Measurements from ENCODE around the gene ZRSR2. TPM values are rescaled to one million over a fixed set of nuclear protein-coding genes. Genes with fewer than 3 reads are reported as not detected.

Gene ZRSR2
- total and polyA plus RNA-seq, 7 donors: 7.4 to 22.2 (median 10.7) TPM

DNA sequence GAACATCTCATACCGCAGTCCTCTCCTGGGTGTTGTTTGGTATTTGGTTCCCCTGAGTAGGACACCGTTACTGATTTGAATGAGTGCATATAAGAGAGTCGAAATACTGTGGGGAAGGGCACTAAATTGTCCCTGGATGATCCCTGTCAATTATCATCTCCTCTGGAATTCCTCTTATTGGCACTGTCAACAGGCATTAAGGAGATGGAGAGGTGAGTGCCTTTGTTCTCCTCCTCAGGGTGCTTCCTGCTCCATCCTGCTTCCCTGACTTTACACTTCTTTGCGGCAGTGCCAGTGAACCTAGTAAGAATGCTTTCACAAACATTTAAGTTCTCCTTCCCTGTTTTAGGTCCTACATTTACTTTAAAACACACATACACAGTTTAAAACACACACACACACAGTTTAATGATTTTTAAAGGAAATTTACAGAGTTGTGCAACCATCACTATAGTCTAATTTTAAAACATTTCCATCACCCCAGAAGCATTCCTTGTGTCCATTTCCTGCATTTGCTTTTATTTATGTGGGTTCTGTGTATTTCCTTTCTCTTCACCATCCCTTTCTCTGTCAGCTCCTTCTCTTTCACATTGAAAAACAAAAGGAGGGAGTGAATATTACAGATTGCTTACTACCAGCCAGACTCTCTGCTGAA is 20.9 kb upstream of the ZRSR2 start:
- no peaks in the 10 kb centered on the region for H3K4me1 ChIP-seq
- peaks cover 0 to 8% of the 10 kb centered on the region in 2 donors for H3K36me3 ChIP-seq (ENCODE audit: insufficient read depth in 1 of 2, low read depth in 1 of 2)
- no peaks in the 10 kb centered on the region for H3K9me3 ChIP-seq
- no peaks in the 10 kb centered on the region for H3K27me3 ChIP-seq (ENCODE audit: insufficient read depth in 3 of 3, low read length in 2 of 3)
- H3K4me3 ChIP-seq: no peak overlapping the region
- H3K27ac ChIP-seq: no peak overlapping the region
- TF ChIP-seq, protein P1, sequence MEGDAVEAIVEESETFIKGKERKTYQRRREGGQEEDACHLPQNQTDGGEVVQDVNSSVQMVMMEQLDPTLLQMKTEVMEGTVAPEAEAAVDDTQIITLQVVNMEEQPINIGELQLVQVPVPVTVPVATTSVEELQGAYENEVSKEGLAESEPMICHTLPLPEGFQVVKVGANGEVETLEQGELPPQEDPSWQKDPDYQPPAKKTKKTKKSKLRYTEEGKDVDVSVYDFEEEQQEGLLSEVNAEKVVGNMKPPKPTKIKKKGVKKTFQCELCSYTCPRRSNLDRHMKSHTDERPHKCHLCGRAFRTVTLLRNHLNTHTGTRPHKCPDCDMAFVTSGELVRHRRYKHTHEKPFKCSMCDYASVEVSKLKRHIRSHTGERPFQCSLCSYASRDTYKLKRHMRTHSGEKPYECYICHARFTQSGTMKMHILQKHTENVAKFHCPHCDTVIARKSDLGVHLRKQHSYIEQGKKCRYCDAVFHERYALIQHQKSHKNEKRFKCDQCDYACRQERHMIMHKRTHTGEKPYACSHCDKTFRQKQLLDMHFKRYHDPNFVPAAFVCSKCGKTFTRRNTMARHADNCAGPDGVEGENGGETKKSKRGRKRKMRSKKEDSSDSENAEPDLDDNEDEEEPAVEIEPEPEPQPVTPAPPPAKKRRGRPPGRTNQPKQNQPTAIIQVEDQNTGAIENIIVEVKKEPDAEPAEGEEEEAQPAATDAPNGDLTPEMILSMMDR (IDR thresholded peaks at IDR 0.05): no peak
- DNase-seq: no peak
- WGBS, 3 donors: 59 to 80% (median 69%) methylated on average over 4 of the region's 4 CpGs
- no peak for ATAC-seq
- intact Hi-C loops (cut with DNase I): loop anchor here in 1 of 2 donors (10.0 kb wide), 1 partner anchor 675 kb away; no protein-coding TSS in a partner anchor

GRCh38 chrX:15781961-15782699 is 8.2 kb upstream of the ZRSR2 start:
- Histone ChIP-seq H3K27ac (no peak overlapping the region), H3K4me3 (no peak overlapping the region), H3K9me3 (no peaks in the 10 kb centered on the region), H3K27me3 (ENCODE audit: insufficient read depth in 3 of 3, low read length in 2 of 3) (no peaks in the 10 kb centered on the region), H3K36me3 (ENCODE audit: insufficient read depth in 1 of 2, low read depth in 1 of 2) (peaks cover 0 to 35% of the 10 kb centered on the region in 2 donors), H3K4me1 (no peaks in the 10 kb centered on the region)
- ATAC-seq: no peak
- TF ChIP-seq, protein P1 (IDR thresholded peaks at IDR 0.05): no peak
- no peak for DNase-seq
- intact Hi-C loops (cut with DNase I): loop anchor here in 1 of 2 donors (10.0 kb wide), 1 partner anchor 97 kb away; no protein-coding TSS in a partner anchor
- 77 to 93% (median 91%) methylated on average over 13 of the region's 13 CpGs for WGBS, 3 donors

DNA sequence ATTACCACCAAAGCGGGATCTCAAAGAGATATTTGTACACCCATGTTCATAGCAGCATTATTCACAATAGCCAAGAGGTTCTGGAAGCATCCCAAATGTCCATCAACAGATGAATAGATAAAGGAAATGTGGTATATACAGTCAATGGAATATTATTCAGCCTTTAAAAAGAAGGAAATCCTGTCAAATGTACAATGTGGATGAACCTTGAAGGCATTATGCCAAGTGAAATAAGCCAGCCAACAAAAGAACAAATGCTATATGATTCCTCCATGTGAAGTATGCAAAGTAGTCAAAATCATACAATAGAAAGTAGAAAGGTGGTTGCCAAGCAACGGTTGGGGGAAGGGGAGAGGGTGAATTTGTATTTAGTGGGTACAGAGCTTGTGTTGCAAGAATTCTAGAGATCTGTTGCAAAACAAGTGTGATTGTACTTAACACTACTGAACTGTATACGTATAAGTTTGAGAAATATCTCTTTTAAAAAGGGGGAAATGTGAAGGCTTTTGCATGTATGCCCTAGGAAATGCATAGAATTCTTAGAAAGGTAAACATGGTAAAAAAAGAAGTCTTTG is 5.0 kb upstream of the ZRSR2 start:
- WGBS, 3 donors: 94 to 97% (median 96%) methylated on average over 3 of the region's 3 CpGs
- H3K27me3 ChIP-seq (ENCODE audit: insufficient read depth in 3 of 3, low read length in 2 of 3): no peaks in the 10 kb centered on the region
- peaks cover 0 to 19% of the 10 kb centered on the region in 2 donors for H3K36me3 ChIP-seq (ENCODE audit: insufficient read depth in 1 of 2, low read depth in 1 of 2)
- H3K4me1 ChIP-seq: peaks cover 4% of the 10 kb centered on the region
- no peak overlapping the region for H3K4me3 ChIP-seq
- H3K9me3 ChIP-seq: no peaks in the 10 kb centered on the region
- no peak overlapping the region for H3K27ac ChIP-seq
- DNase-seq (no peak), ATAC-seq (no peak)
- intact Hi-C loops (cut with DNase I): loop anchor here in 1 of 2 donors (10.0 kb wide), 1 partner anchor 100 kb away; no protein-coding TSS in a partner anchor
- TF ChIP-seq, protein P1 (IDR thresholded peaks at IDR 0.05): no peak

- Histone ChIP-seq H3K4me1 (peaks cover 10% of the 10 kb centered on the region), H3K27ac (no peak overlapping the region), H3K27me3 (ENCODE audit: insufficient read depth in 3 of 3, low read length in 2 of 3) (no peaks in the 10 kb centered on the region), H3K9me3 (no peaks in the 10 kb centered on the region), H3K36me3 (ENCODE audit: insufficient read depth in 1 of 2, low read depth in 1 of 2) (peaks cover 0 to 9% of the 10 kb centered on the region in 2 donors), H3K4me3 (no peak overlapping the region)
- ATAC-seq: no peak
- TF ChIP-seq, protein P1 (IDR thresholded peaks at IDR 0.05): no peak
- intact Hi-C loops (cut with DNase I): loop anchor here in 1 of 2 donors (10.0 kb wide), 1 partner anchor 102 kb away; no protein-coding TSS in a partner anchor
- DNase-seq: no peak
- WGBS, 3 donors: 72 to 82% (median 73%) methylated on average over 3 of the region's 3 CpGs
Observed at GRCh38 chrX:15786915-15787314, 3.4 kb upstream of the ZRSR2 start.
